Fibroblast of lung (primary cell): ENCODE results near the gene TP53BP2. TPM values are rescaled to one million over a fixed set of nuclear protein-coding genes. Genes with fewer than 3 reads are reported as not detected.
A peak's percentile ranks its signal among the peaks of the same experiment; 100 is the strongest.

Experiments used
- DNase-seq, 2 donors: peaks; one replicate each; pipeline versions ENCODE4 v3.0.0 to v3.0.0-alpha.2; 2010; ENCODE audit warnings: low read depth in 2 of 2
- H2AFZ ChIP-seq: 2 replicates; pipeline ENCODE4 v1.5.1; 2012; ENCODE audit warnings: low read length, control low read depth, inconsistent platforms
- H3K27ac ChIP-seq: 2 replicates; pipeline ENCODE4 v1.5.1; 2011; ENCODE audit warnings: low read length, control low read depth; ENCODE audit not compliant: insufficient read depth
- H3K27me3 ChIP-seq: 2 replicates; pipeline ENCODE4 v1.5.1; 2011; ENCODE audit warnings: mild to moderate bottlenecking, low read length; ENCODE audit not compliant: control insufficient read depth, insufficient read depth
- H3K36me3 ChIP-seq: 2 replicates; pipeline ENCODE4 v1.5.1; 2011; ENCODE audit warnings: low read length; ENCODE audit not compliant: control insufficient read depth, insufficient read depth
- H3K4me1 ChIP-seq: 2 replicates; pipeline ENCODE4 v1.5.1; 2011; ENCODE audit warnings: low read length; ENCODE audit not compliant: control insufficient read depth, insufficient read depth; ENCODE audit errors: extremely low read depth
- H3K4me2 ChIP-seq: 2 replicates; pipeline ENCODE4 v1.5.1; 2011; ENCODE audit warnings: low read length, control low read depth; ENCODE audit not compliant: insufficient read depth; ENCODE audit errors: extremely low read depth
- H3K4me3 ChIP-seq, 4 experiments: fragments of 200-600 bp in 1 of 4; sonication (generic) in 1 of 4; replicated peaks in 1 of 4; 2 replicates each; pipeline ENCODE4 v1.5.1; 2011 to 2016; ENCODE audit warnings: low read length in 4 of 4, low read depth in 3 of 4, mild to moderate bottlenecking in 3 of 4, control low read depth in 2 of 4, inconsistent platforms in 1 of 4, mixed read lengths in 1 of 4; ENCODE audit not compliant: insufficient read depth in 1 of 4; ENCODE audit errors: control extremely low read depth in 1 of 4
- H3K79me2 ChIP-seq: 2 replicates; pipeline ENCODE4 v1.5.1; 2012; ENCODE audit warnings: mild to moderate bottlenecking, low read length, inconsistent platforms; ENCODE audit not compliant: control insufficient read depth, insufficient read depth
- H3K9ac ChIP-seq: 2 replicates; pipeline ENCODE4 v1.5.1; 2011; ENCODE audit warnings: mild to moderate bottlenecking, low read length, control low read depth; ENCODE audit not compliant: insufficient read depth
- H3K9me3 ChIP-seq: 2 replicates; pipeline ENCODE4 v1.5.1; 2012; ENCODE audit warnings: low read depth, low read length; ENCODE audit not compliant: control insufficient read depth, insufficient read depth
- H4K20me1 ChIP-seq: 2 replicates; pipeline ENCODE4 v1.5.1; 2011; ENCODE audit warnings: low read length; ENCODE audit not compliant: control insufficient read depth, insufficient read depth; ENCODE audit errors: extremely low read depth
- CTCF ChIP-seq, 2 donors: IDR thresholded peaks in 1 of 2; conservative IDR thresholded peaks in 1 of 2; 1 replicate in 1 of 2; 2 replicates in 1 of 2; pipeline ENCODE4 v1.5.1; 2011 to 2012; ENCODE audit warnings: low read length in 2 of 2, control low read depth in 1 of 2, inconsistent platforms in 1 of 2, low read depth in 1 of 2, mild to moderate bottlenecking in 1 of 2
- EZH2 ChIP-seq: IDR thresholded peaks from 2 replicates; pipeline ENCODE4 v1.5.1; 2012; ENCODE audit warnings: low read length, control low read depth, mild to moderate bottlenecking; ENCODE audit errors: missing control alignments
- polyA plus RNA-seq, 2 donors: library from polyadenylated mRNA; depleted of rRNA in 1 of 2; stranded (reverse) in 1 of 2; unstranded in 1 of 2; fragments of >200 nt; gene quantifications; 2 replicates each; pipeline ENCODE4 v1.2.1, GENCODE V29; 2011 to 2012; ENCODE audit warnings: missing spikeins in 1 of 2
- total RNA-seq: library from RNA; depleted of rRNA; stranded (reverse); fragments of >200 nt; gene quantifications from 2 replicates; pipeline ENCODE4 v1.2.1, GENCODE V29; 2014

Gene TP53BP2
- total and polyA plus RNA-seq, 2 donors (not counting 1 experiment from before 2014, with no cell fraction given) = 28.4 to 30.4 TPM

GRCh38 chr1:223829678-223830077 lies 16.1 kb downstream of the TP53BP2 start:
- Histone ChIP-seq H3K4me2 (no peak overlapping the region), H3K79me2 (peaks cover 85% of the 10 kb centered on the region), H2AFZ (no peak overlapping the region), H3K4me3 (no peak overlapping the region), H3K9me3 (no peaks in the 10 kb centered on the region), H3K36me3 (no peaks in the 10 kb centered on the region), H3K27ac (no peak overlapping the region), H3K4me1 (peaks cover 19% of the 10 kb centered on the region), H3K27me3 (no peaks in the 10 kb centered on the region), H3K9ac (no peak overlapping the region), H4K20me1 (no peaks in the 10 kb centered on the region)
- no peak for DNase-seq
- no peak for TF ChIP-seq EZH2
- no peak for TF ChIP-seq CTCF (conservative IDR thresholded peaks at IDR 0.05 in 1 of 2, IDR thresholded peaks at IDR 0.05 in 1 of 2; ENCODE audit: low read depth in 1 of 2, low read length in 2 of 2)

- Histone ChIP-seq H3K79me2 (peaks cover 86% of the 10 kb centered on the region), H4K20me1 (no peaks in the 10 kb centered on the region)
- TF ChIP-seq CTCF (conservative IDR thresholded peaks at IDR 0.05 in 1 of 2, IDR thresholded peaks at IDR 0.05 in 1 of 2; ENCODE audit: low read depth in 1 of 2, low read length in 2 of 2) (no peak), EZH2 (no peak)
Observed at GRCh38 chr1:223828162-223828848, 17.4 kb downstream of the TP53BP2 start.

DNA sequence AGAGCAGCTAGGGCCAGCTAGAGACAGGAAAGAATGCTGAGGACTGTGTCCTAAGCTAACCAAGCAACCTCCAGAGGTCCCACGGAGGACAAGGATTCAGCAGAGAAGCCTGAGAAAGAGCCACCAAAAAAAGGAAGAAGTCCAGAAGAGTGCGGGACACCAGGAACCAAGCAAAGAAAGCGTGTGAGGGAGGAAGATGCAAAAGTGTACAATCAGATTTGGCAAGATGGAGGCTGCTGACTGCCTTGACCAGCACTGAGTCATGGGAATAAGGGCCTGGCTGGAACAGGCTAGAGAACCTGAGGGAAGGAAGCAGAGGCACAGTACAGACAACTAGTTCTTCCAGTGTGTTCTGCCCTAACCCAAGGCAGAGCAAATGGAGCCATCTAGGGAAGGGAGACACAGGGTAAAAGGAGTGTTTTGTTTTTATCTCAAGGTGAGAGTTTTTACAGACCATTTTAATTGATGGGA lies 18.5 kb downstream of the TP53BP2 start:
- TF ChIP-seq EZH2 (no peak), CTCF (conservative IDR thresholded peaks at IDR 0.05 in 1 of 2, IDR thresholded peaks at IDR 0.05 in 1 of 2; ENCODE audit: low read depth in 1 of 2, low read length in 2 of 2) (no peak)
- Histone ChIP-seq H3K27me3 (no peaks in the 10 kb centered on the region), H3K4me2 (no peak overlapping the region), H3K9me3 (no peaks in the 10 kb centered on the region), H3K4me3 (no peak overlapping the region), H3K4me1 (peaks cover 4% of the 10 kb centered on the region), H3K79me2 (peaks cover 86% of the 10 kb centered on the region), H3K36me3 (no peaks in the 10 kb centered on the region), H4K20me1 (no peaks in the 10 kb centered on the region), H3K27ac (no peak overlapping the region), H2AFZ (no peak overlapping the region), H3K9ac (no peak overlapping the region)
- peak in 1 of 2 donors; percentile 55 for DNase-seq

More at GRCh38 chr1:223828162-223828848, 17.4 kb downstream of the TP53BP2 start:
- Histone ChIP-seq H2AFZ (no peak overlapping the region), H3K36me3 (no peaks in the 10 kb centered on the region), H3K4me1 (peaks cover 11% of the 10 kb centered on the region), H3K9ac (no peak overlapping the region), H3K4me3 (no peak overlapping the region), H3K27me3 (no peaks in the 10 kb centered on the region), H3K27ac (no peak overlapping the region), H3K4me2 (no peak overlapping the region), H3K9me3 (no peaks in the 10 kb centered on the region)
- no peak for DNase-seq
